Measurements from ENCODE around the gene GPHB5. TPM values are rescaled to one million over a fixed set of nuclear protein-coding genes. Genes with fewer than 3 reads are reported as not detected.

Gene GPHB5
- total RNA-seq, 1 experiment from 2014 or later, result not detected

- Mint-ChIP-seq H3K4me3 (no peak overlapping the region), H3K4me1 (peaks cover 6 to 12% of the 10 kb centered on the region in 2 experiments), H3K27me3 (ENCODE audit: low read depth) (no peaks in the 10 kb centered on the region; the same call in 1 of the 2 replicates), H3K36me3 (ENCODE audit: insufficient read depth in 1 of 3, low read depth in 3 of 3) (peaks cover 0 to 4% (median 2%) of the 10 kb centered on the region in 3 experiments; a peak in 1 of 7 replicates), H3K27ac (no peak overlapping the region; a peak in 1 of 7 replicates), H3K9me3 (peaks cover 2 to 3% of the 10 kb centered on the region in 2 experiments; a peak in 3 of 5 replicates)
- H3K23ac ChIP-seq (ENCODE audit: insufficient read length, low read depth, low read length), result no peak overlapping the region
- no peak overlapping the region for H3K9ac ChIP-seq (ENCODE audit: extremely low read depth, insufficient read length, low read length)
- no peak overlapping the region for H2BK5ac ChIP-seq (ENCODE audit: insufficient read length, low read length)
- no peak overlapping the region for H2AFZ ChIP-seq (ENCODE audit: low read length)
- no peak overlapping the region for H3K14ac ChIP-seq (ENCODE audit: insufficient read depth, low read length)
- H3K4me1 ChIP-seq (ENCODE audit: insufficient read depth, low read length), result no peaks in the 10 kb centered on the region
- no peak overlapping the region for H3K4ac ChIP-seq (ENCODE audit: low read depth, low read length)
- H4K20me1 ChIP-seq (ENCODE audit: control insufficient read depth, insufficient read depth, insufficient read length), result no peaks in the 10 kb centered on the region
- no peaks in the 10 kb centered on the region for H3K23me2 ChIP-seq (ENCODE audit: insufficient read length, low read depth, low read length, poor library complexity, severe bottlenecking)
- H4K5ac ChIP-seq (ENCODE audit: insufficient read length, low read depth, low read length), result no peak overlapping the region
- H3K9me3 ChIP-seq (ENCODE audit: control insufficient read depth, low read depth, low read length), result no peaks in the 10 kb centered on the region
- no peak overlapping the region for H4K91ac ChIP-seq (ENCODE audit: insufficient read length, low read depth, low read length)
- H3K27ac ChIP-seq (ENCODE audit: insufficient read length, low read depth, low read length), result no peak overlapping the region
- H3K18ac ChIP-seq (ENCODE audit: insufficient read length, low read depth, low read length), result no peak overlapping the region
- H3K27me3 ChIP-seq (ENCODE audit: insufficient read depth, low read length), result no peaks in the 10 kb centered on the region
- no peak overlapping the region for H2BK15ac ChIP-seq (ENCODE audit: low read depth, low read length)
- no peak overlapping the region for H2BK12ac ChIP-seq (ENCODE audit: insufficient read length, low read depth, low read length)
- H2BK20ac ChIP-seq (ENCODE audit: low read depth, low read length, poor library complexity, severe bottlenecking), result no peak overlapping the region
- TF ChIP-seq CTCF (conservative IDR thresholded peaks at IDR 0.05), result no peak
- H3K56ac ChIP-seq (ENCODE audit: insufficient read length, low read depth, low read length), result no peak overlapping the region
- no peak overlapping the region for H4K8ac ChIP-seq (replicated peaks; ENCODE audit: insufficient read length, low read depth, low read length)
- H3K79me1 ChIP-seq (ENCODE audit: insufficient read depth, low read depth, low read length, poor library complexity, severe bottlenecking), result no peaks in the 10 kb centered on the region
- no peak overlapping the region for H3T11ph ChIP-seq (ENCODE audit: low read length)
- H2BK120ac ChIP-seq (ENCODE audit: low read depth, low read length, poor library complexity, severe bottlenecking), result no peak overlapping the region
- H3K4me2 ChIP-seq (ENCODE audit: insufficient read depth, insufficient read length, low read length), result no peak overlapping the region
- H2AK5ac ChIP-seq (ENCODE audit: insufficient read length, low read length), result no peak overlapping the region
- WGBS (ENCODE audit: extremely low coverage, insufficient read length, low lambda C conversion rate), result no CpG with 5 or more reads among the region's 7 CpGs
- no peaks in the 10 kb centered on the region for H3K79me2 ChIP-seq (ENCODE audit: insufficient read depth, low read length)
- no peak for DNase-seq
These were observed 23.6 kb upstream of the GPHB5 start for GRCh38 chr14:63342371-63342770.
